SKM-1 treated with dmso at 0.1 percent for 144 hours (cell line): Measurements from ENCODE around the gene AKR7A2.

ENCODE experiments used
- DNase-seq: peaks from one replicate; lab custom pipeline; 2025; ENCODE audit not compliant: unreplicated experiment; lab: John Stamatoyannopoulos, UW

Gene AKR7A2

DNA sequence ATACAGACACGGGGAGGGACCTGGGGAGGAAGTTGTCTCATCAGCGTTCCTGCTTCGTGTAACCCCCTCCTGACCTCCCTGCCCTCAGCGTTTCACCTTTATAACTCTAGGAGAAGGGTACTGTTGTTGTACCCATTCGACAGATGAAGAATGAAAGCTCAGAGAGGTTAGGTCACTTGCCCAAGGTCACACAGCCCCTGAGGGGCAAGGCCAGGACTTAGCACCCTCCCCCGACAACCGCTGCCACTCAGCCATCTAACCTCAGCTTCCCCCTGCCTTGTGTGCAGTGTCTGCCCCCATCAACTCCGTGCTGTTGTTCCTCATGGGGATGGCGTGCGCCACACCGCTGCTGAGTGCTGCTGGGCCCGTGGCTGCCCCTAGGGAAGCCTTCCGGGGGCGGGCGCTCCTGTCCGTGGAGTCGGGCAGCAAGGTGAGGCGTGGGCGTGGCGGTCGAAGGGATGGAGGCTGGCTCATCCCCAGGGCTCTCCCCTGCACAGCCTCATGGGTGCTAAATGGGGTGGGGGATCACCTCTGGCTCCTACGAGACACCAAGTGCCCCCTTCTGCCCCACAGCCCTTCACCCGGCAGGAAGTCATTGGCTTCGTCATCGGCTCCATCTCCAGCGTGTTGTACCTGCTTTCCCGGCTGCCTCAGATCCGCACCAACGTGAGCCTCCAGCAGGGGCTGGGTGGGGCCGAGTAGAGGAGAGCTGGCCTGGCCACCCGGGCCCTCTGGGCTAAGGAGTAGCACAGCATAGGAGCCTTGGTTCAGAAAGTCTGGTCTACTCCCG, 14.2 kb upstream of the AKR7A2 start:
- DNase-seq = no peak

DNA sequence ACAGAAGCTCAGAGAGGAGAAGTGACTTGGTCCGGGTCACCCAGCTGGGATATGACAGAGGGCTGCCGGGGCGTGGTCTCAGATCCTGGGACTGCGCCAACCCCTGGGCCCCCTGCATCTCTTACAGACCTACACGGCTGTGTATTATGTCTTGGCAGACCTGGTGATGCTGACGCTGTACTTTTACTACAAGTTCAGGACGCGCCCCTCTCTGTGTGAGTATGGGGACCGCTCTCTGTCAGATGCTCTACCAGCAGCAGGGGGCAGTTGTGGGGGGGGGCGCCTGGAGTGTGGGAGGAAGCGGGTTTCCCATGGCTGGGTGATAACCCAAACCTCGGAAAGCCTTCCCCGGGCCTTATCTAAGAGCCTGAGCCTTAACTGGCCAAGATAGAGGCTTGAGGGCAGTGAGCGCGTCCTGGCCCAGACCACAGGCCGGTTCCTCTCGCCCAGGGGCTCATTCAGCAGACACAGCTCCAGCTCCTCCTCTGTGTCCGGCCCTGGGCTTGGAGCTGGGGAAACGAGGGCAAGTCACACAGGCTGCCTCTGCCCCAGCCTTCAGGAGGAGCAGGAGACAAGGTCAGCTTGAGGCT, 13.5 kb upstream of the AKR7A2 start:
- no peak for DNase-seq

DNA sequence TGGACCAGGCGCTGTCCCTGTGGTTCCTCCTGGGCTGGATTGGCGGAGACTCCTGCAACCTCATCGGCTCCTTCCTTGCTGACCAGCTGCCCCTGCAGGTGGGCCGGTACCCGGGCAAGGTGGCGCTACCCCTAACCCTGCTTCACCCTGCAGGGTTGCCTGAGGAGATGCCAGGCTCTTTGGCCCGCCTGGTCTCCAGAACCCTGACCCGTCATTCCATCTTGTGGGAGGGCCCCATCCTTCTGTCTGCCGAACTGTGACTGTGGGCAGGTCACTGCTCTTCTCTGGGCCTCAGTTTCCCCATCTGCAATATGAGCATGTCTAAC, 12.7 kb upstream of the AKR7A2 start:
- no peak for DNase-seq

DNA sequence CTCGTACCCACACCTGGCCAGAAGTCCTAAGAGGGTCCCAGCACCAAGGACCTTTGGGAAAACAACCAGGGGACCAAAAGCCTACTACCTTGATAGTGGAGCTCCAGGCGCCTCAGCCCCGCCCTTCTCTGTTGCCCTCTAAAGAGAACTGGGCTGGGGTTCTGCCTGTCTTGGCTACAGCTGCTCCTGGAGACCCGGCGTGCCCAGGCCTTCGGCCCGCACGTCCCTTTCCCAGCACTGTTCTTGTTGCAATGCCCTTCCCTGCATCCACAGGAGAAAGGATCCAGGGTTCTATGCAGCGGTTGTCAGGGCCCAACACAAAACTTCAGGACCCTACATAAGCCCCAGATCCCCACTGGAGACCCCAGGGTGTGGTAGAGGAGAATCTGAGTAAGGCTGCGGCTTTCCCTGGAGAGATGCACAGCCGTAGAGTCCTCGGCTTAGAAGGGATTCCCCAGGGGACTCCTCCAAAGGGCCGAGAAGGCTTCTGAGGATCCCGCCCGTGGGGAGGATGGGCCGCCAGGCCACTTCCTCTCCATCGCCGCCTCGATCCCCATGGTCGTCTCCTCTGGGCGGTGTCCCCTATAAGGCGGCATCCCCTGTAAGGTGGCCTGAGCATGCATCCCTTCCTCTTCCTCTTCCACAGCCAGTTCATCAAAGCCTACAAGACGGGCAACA, 12.2 kb upstream of the AKR7A2 start:
- no peak for DNase-seq

DNA sequence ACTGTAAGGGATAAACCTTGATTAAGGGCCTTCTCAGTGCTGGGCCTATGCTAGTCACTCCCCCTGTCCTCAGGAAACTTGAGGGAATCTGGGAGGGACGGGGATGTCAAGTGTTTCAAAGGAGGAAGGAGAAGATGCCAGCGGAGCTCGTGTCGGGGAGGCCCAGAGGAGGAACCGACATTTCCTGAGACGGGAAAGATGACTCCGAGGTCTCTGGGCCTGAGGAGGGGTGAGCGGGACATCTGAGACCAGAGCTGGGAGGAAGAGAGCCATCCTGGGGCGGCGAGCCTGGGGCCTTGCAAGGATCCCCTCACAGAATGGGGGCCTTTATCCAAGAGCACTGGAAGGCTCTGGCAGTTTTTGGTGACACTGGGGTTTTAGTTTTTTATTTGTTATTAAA, 10.5 kb upstream of the AKR7A2 start:
- DNase-seq = no peak

DNA sequence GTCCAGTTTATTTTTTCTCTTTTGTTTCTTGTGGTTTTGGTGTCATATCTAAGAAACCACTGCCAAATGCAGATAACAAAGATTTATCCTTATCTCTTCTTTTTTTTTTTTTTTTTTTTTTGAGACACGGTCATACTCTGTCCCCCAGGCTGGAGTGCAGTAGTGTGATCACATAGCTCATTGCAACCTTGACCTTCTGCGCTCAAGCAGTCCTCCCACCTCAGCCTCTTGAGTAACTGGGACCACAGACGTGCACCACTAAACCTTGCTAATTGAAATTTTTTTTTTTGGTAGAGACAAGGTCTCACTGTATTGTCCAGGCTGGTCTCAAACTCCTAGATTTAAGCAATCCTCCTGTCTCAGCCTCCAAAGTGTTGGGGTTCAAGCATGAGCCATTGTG, 9.1 kb upstream of the AKR7A2 start:
- no peak for DNase-seq

DNA sequence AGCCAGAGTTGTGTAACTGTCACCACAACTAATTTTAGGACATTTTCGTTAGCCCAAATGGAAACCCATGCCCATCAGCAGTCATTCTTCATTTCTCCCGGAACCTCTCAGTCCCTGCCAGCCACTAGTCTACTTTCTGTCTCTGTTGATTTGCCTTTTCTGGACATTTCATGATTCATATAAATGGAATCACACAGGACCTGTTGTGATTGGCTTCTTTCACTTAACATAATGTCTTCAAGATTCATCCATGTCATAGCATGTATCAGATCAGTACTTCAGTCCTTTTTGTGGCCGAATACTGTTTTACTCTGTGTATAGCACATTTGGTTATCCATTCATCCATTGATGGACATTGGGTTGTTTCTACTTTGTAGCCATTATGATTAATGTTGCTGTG, 7.3 kb upstream of the AKR7A2 start:
- DNase-seq = no peak

DNA sequence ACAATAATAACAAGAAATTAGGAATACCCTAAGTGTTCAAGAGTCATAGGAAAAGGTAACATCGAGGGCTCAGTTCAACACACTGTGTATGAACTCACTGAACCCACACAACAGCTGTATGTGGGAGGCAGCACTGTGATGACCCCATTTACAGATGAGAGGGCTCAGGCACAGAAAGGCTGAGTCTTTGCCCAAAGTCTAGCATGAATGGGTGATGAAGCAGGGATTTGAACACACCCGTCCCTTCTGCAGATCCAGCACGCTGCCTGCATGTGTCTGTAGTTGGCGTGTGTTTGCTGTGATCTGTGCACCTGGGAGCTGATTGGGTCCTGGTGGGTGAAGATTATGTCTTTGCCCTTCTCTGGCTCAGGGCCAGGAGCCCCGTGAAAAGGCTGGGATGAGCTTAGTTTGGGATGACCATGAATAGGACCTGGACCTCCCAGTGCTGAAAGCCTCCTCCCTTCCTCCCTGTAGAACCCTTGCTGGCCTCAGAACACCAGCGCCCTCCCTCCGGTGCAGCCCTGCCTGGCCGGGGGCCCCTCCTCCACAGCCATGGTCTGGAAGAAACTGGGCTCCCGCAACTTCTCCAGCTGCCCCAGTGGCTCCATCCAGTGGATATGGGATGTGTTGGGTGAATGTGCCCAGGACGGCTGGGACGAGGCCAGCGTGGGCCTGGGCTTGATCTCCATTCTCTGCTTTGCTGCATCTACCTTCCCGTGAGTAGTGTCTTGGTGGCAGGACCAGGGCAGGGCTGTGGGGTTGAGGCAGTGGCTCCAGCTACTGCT, 5.4 kb upstream of the AKR7A2 start:
- no peak for DNase-seq

DNA sequence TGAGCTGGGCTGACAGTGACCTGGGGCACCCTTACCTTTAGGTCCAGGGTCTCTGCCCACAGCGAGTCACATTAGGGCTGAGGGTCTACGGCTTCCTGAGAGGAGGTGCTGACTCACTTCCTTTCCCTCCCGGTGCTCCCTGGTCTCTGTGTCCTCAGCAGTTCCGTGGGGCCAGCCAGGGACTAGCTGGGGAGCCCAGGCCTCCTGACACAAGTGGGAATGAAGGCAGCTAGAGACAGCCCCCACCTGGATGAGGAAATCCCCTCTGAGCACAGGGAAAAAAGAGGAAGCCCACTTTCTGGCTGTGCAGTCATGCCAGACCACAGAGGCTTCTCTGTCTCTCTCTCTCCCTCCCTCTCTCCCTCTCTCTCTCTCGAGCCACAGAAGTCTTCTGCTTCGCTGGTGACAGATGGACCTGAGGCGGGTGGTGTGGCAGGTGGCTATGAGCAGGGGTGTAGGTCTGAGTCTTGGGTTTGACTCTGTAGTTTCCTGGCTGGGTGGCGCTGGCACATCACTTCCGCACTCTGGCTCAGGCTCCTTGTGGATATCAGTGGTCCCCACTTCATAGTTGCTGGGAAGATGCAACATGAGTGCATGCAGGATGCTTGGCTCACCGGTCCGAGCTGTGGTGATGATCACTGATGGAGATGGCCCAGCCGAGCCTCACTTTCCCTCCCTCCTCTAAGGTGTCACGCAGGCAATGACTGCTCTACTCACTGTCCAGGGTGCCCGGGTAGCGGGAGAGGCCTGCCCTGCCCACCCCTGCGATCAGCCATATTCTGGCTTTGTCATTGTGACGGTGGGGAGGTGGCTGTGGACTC, 3.6 kb upstream of the AKR7A2 start:
- peak; percentile 86 for DNase-seq

DNA sequence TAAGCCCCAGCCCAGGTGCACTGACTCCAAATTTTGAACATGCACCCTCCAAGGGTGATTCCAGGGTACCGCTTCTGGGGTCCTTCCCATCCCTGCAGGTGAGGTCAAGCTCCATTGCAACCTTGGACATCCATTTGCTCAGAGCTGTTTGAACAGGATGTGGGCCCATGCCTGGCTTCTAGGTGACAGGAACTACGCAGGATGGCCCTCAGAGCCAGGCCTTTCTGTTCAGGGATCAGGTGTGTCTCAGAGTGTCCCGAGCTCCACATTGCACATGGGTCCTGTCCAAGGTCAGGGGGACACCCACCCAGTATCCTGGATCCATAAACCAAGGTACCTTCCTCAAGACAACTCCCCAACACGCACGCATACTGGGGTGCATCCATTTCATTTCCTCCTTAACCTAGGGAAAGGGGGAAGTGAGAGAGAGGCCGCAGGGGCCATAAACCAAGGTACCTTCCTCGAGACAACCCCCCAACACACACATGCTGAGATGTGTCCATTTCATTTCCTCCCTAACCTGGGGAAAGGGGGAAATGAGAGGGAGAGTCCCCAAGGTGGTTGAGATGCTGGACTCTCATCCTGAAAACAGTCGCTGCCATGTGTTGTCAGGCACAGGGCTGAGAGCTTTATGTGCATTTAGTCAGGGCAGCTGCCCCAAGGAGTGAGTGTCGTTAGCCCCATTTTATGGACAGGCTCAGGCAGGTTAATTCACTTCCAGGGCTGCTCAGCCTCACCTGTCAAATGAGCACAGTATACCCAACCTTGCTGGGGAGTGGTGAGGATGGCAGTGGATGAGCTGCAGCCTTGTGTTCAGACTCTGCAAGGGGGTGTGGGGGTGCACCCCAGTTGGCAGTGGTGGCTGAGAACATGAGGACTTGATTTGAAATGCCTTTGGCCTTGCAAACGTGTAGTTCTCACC, 2.3 kb upstream of the AKR7A2 start:
- DNase-seq = no peak

DNA sequence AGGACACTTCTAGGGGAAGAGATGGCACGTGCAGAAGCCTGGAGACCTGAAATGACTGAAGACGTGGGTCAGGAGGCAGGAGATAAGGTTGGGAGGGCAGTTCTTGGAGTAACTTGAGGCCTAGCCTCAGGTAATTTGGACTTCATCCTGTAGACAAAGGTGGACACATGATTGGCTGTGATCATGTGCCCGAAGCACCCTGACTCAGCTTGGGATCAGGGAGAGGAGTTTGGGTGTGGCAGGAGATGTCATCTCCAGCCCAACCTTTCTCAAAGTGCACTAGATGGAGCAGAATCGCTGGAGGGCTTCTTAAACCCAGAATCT, 1.7 kb upstream of the AKR7A2 start:
- no peak for DNase-seq

DNA sequence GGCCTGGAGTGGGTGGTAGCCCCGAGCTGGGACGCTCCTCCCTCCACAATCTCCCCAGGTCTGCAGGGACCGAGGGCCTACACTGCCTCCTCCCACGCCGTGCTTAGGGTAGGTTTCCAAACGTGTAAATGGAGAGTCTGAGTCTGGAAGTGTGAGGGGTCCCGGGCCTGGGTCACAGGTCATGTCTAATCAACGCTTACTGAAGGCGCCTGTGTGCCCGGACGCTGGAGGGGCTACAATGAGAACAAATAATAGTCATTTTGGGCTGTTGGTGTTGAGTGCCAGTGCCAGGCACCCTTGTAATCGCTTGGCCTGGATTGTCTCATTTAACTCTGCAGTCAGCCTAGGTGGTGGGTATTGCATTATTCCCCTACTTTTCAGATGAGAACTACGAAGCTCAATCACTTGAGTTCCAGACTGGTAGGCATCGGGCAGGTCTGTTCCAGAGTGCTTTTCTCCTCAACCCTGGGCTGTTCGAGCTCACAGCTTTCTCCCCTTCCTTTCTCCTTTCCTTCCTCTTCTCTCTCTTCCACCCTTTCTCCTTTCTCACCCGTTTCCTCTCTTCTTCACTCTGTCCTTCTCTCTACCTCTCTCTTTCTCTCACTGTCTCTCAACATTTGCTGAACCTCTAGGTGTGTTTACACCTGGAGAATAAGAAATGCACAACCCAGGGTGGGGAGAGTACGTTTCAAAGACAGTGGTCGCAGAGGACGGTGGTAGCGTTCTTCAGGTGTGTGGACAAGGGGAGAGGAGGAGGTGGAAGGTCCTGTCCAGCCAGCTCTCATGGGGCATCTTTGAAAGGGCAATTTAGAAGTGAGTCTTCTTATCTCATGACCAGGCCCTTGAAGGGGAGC, 1.1 kb upstream of the AKR7A2 start:
- DNase-seq = no peak

DNA sequence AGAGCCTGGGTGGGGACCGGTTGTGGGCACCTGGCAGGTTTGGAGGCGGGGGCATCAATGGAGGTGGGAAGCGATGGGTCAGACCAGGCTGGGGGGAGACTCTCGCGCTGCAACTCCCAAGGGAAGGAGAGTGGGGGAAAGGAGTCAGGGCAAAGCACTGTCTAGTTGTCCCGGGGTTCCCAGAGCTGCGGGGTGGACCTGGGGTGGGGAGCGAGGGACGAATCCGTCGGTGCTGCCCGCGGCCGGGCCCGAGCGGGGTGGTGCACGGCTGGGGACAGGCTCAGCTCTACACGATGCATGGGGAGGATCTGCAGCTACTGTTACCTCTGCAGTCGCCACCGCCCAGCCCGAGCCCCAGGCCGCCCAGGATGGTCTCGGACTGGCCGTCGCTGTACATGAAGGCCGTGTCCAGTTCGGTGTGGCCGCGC, 427 bp downstream of the AKR7A2 start:
- no peak for DNase-seq

DNA sequence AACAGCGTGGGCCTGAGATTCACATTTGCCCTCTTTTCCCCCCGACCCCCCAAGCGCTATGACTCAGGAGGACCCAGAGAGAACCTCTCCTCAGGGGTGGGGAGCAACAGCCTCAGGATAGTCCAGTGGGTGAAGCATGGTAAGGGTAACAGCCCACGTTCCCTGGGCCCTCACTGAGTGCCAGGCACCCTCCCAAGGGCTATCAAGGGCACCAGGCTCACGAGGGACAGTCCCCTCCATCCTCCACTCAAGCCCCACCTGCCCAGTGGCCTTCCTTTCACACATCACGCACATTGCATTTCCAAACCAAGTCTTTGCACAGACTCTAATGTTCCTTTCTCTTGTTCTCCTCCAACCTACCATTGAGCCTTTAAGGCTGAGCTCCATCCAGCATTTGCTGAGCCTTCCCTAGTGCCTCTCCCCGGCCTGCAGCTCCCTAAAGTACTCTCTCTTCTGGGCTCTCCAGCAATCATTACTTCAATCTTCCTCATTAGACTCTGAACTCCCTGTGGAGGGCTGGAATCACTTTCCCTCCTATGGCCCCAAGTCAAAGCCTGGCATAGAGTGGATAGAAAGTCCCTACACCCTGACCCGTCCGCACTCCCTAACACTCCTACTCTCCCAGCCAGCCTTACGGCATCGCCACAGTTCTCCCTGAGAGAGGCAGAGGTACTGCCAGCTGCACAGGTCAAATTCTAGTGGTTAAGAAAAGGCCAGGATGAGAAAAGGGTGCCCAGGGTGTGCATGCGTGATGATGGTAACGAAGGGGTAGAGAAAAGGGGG, 1.0 kb downstream of the AKR7A2 start:
- no peak for DNase-seq

DNA sequence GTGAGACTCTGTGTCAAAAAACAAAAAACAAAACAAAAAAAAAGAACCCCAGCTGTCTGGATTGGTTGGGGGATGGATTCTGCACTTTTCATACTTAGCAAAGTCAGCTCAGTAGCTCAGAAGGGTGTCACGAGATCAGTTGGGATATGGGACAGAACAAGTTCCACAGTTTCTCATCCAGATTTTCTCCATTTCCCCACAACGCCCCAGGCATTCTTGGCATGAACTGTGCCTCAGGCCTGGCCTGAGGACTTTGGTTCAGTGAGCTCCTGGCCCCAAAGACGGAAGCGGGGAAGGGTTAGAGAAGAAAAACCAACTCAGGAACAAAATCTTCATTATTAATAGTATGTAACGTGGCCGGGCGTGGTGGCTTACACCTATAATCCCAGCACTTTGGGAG, 1.9 kb downstream of the AKR7A2 start:
- DNase-seq = no peak

DNA sequence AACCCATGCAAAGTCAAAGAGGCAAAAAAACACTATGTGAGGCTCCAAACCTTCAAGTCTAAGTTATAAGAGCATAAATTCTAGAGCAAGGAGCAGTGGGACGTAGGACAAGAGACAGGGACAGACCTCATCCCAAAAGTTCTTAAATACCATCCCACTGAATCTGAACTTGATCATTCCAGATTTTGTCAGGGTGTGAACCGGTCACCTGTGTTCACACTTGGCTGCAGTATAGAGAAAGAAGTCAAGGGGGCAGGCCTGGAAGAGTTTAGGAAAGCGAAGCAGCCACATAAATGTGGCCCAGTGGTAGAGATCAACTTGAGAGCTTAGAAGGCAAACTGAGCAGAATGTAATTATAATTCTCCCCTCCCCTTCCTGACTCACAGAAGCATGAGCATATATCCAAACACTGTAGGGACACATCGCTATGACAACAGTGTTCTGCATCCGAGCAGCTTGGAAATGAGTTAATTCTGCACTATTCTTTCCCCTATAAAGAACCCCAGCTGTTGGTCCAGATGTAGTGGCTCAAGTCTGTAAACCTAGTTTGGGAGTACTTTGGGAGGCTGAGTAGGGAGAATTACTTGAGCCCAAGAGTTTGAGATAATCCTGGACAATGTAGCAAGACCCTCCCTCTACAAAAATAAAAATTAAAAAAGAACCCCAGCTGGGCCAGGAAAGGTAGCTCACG, 2.7 kb downstream of the AKR7A2 start:
- DNase-seq = no peak

DNA sequence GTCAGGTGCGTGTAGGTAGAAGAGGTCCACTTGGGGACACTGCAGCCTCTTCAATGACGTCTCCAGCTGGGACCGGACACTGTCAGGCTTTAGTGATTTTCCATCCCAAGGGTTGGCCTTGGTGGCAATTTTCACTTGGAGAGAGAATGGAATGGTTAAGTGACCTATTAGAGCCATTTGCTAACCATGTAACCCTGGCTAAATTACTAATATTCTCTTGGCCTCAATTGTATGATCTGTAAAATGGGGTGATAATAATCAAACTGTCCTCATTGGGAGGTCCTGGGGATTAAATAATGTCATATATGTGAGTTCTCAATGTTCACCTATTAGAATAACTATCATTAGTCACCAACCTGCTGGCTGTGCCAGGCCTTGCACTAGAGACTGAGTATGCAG, 3.4 kb downstream of the AKR7A2 start:
- no peak for DNase-seq
